Adipose tissue (tissue), 3 donors: Measurements from ENCODE around the gene GABRG3. TPM values are rescaled to one million over a fixed set of nuclear protein-coding genes. Genes with fewer than 3 reads are reported as not detected.
"Not testable (repeated sequence)": the region's sequence is repeated elsewhere in the genome, so short reads cannot be mapped to it uniquely, and the experiment has no call there.

ENCODE experiments used
- H3K27ac ChIP-seq: one replicate; pipeline ENCODE4 v1.5.1; 2013; ENCODE audit warnings: low read depth, low read length
- WGBS, 3 donors: extraction: QIAGEN DNeasy Blood & Tissue Kit; methylation state at CpG; one replicate each; pipeline ENCODE4 v1.1.7; 2013; 5-methylcytosine and 5-hydroxymethylcytosine counted together
- polyA plus RNA-seq, 3 donors: library from polyadenylated mRNA; stranded (reverse); fragments of 200-250 nt; gene quantifications; one replicate each; pipeline ENCODE4 v1.2.3, GENCODE V29; 2013
- donor health status: healthy with polysubstance abuse.
- donor health status: Bipolar disorder and iron deficiency.
- donor health status: healthy.

The GABRG3 gene
- polyA plus RNA-seq, 3 donors: not detected

DNA sequence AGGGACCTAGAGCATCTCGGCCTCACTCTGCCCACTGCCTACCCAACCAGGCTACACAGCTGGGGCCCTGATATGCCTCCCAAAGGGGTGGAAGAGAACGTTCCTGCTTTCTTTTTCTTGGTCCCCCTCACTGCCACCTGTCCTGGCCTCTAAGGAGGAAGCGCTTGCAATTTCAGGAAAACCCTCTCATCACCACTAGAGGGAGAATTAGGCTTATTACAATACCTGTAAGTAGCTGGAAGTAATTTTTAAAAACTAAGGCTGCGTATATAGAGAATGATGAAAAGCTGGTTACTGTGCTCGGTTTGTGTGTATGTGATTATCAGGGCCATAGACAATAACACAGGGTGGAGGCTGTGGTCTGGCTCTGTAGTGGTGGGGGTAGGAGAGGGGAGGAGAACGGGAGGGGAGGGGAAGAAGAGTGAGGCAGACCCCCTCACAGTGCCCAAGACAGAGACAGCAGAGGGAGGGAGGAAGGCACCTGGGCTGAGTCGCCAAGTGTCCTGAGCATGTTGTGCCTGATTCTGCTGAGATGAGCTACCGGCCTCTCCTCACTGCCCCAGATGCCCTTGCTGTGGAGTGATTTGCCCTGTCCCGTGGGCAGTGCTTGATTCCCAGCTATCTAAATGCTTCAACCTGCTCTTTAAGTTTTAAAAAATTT lies 3.3 kb downstream of the GABRG3 start:
- WGBS, 3 donors: 13 to 20% (median 13%) methylated on average over 9 of the region's 9 CpGs
- H3K27ac ChIP-seq: no peak overlapping the region

DNA sequence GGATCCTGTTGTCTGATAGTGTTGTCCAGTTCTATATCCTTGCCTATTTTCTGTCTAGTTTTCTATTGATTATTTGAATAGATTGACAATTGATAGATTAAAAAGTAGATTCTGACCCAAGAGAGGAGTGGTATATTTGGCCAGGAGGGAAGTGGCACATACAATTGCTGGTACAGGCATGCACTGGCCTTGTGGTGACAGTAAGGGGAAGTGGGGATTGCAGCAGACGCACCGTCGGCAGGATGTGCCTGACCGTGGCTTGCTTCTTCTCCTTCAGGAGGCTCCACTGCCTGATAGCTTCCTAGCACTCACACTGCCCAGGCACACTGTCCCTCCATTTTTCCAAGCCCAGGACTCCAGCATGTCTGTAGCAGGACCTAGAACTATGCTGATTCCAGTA lies 10.5 kb downstream of the GABRG3 start:
- 35 to 68% (median 43%) methylated on average over 4 of the region's 4 CpGs for WGBS, 3 donors

DNA sequence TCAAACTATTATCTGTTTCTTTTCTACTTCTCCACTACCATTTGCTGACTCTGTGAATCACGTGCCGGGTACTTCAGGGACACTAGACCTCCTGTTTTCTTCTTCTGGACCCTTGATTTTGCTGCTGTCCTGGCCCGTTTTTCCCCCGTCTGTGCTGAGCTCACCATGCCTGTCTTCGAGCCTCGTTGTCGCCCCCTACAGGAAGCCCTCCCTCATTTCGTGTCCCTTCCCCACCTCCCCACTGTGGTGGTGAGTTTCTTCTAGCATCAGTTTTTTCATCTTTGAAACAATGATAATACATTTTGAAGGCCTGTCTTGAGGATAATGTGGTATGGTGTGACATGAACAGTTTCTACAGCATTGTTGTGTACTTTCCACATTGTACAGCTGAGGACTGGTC lies 12.8 kb downstream of the GABRG3 start:
- 67 to 82% (median 80%) methylated on average over 8 of the region's 8 CpGs for WGBS, 3 donors

More for the DNA sequence above, 10.5 kb downstream of the GABRG3 start:
- H3K27ac ChIP-seq: no peak overlapping the region

GRCh38 chr15:26985050-26985449 lies 14.1 kb downstream of the GABRG3 start:
- no peak overlapping the region for H3K27ac ChIP-seq
- WGBS, 3 donors: 78 to 91% (median 87%) methylated on average over 4 of the region's 4 CpGs

More for the DNA sequence above, 12.8 kb downstream of the GABRG3 start:
- no peak overlapping the region for H3K27ac ChIP-seq

GRCh38 chr15:26996250-26996649 lies 25.3 kb downstream of the GABRG3 start:
- 83 to 89% (median 89%) methylated on average over 2 of the region's 2 CpGs for WGBS, 3 donors
- H3K27ac ChIP-seq: no peak overlapping the region

DNA sequence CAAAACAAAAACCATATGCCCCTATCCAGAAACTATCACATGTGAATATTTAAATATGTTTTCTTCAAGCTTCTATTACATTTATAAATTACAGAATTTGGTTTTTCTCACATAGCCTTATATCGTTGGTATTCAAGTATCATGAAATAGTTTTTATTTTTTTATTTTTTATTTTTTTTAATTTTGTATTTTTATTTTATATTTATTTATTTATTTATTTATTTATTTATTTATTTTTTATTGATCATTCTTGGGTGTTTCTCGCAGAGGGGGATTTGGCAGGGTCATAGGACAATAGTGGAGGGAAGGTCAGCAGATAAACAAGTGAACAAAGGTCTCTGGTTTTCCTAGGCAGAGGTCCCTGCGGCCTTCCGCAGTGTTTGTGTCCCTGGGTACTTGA lies 32.0 kb downstream of the GABRG3 start:
- 53 to 92% (median 87%) methylated on average over 1 to 2 of the region's 4 CpGs for WGBS, 3 donors

GRCh38 chr15:27004226-27004625 lies 33.2 kb downstream of the GABRG3 start:
- WGBS, 3 donors: 85 to 96% (median 90%) methylated on average over 8 to 24 of the region's 24 CpGs

More for the DNA sequence above, 32.0 kb downstream of the GABRG3 start:
- H3K27ac ChIP-seq: not testable (repeated sequence)

GRCh38 chr15:27017168-27017809 lies 46.3 kb downstream of the GABRG3 start:
- 32 to 38% (median 32%) methylated on average over 10 of the region's 10 CpGs for WGBS, 3 donors
- H3K27ac ChIP-seq: no peak overlapping the region

More at GRCh38 chr15:27004226-27004625, 33.2 kb downstream of the GABRG3 start:
- H3K27ac ChIP-seq: not testable (repeated sequence)

DNA sequence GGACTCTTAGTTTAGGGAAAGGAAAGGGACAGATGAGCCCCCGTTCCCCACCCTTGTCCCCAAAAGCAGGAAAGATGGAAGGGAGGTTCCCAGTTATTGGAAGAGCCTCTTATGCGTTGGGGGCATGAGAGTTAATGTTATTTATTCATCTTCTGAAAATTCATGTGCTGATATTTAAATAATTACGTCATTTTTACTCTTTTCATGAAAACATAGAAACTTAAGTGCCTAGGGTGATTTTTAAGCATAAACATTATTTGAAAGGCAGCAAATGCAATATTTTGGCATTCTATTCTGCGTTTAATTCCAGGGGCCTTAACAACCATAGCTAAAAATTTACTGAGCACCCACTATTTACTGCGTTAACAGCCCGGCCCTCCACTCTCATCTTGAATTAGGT lies 48.7 kb downstream of the GABRG3 start:
- 71 to 80% (median 78%) methylated on average over 6 of the region's 6 CpGs for WGBS, 3 donors
- H3K27ac ChIP-seq: no peak overlapping the region

- WGBS, 3 donors: 31 to 52% (median 36%) methylated on average over 9 of the region's 9 CpGs
- no peak overlapping the region for H3K27ac ChIP-seq
Measured at GRCh38 chr15:27025481-27025966, 54.5 kb downstream of the GABRG3 start.

DNA sequence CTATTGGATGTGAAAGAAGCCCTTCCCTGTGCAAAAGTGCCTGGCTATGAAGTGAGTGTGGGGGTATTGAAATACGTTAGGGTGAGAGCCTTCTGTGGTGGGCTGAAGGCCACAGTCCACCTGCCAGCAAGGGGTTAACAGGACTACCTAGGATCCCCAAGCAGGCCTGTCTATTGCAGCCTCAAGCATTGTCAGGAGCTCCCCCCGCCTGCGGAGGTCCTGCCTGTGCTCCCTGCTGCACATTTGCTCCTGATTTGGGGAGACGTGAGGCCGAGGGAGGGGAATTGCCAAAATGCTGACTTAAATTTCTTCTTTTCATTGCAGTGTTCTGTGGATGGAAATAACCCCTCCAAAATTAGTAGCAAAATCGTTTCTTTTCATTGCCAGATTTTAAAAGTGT lies 56.2 kb downstream of the GABRG3 start:
- WGBS, 3 donors: 29 to 51% (median 48%) methylated on average over 6 of the region's 6 CpGs
- H3K27ac ChIP-seq: no peak overlapping the region

- 43 to 54% (median 48%) methylated on average over 12 of the region's 12 CpGs for WGBS, 3 donors
- no peak overlapping the region for H3K27ac ChIP-seq
Measured at GRCh38 chr15:27028858-27029477, 58.0 kb downstream of the GABRG3 start.

- H3K27ac ChIP-seq: no peak overlapping the region
- 84 to 92% (median 85%) methylated on average over 14 of the region's 14 CpGs for WGBS, 3 donors
Measured at GRCh38 chr15:27036210-27036609, 65.2 kb downstream of the GABRG3 start.

- H3K27ac ChIP-seq: no peak overlapping the region
- WGBS, 3 donors: 53 to 63% (median 59%) methylated on average over 2 of the region's 2 CpGs
Measured at GRCh38 chr15:27037501-27037900, 66.5 kb downstream of the GABRG3 start.

DNA sequence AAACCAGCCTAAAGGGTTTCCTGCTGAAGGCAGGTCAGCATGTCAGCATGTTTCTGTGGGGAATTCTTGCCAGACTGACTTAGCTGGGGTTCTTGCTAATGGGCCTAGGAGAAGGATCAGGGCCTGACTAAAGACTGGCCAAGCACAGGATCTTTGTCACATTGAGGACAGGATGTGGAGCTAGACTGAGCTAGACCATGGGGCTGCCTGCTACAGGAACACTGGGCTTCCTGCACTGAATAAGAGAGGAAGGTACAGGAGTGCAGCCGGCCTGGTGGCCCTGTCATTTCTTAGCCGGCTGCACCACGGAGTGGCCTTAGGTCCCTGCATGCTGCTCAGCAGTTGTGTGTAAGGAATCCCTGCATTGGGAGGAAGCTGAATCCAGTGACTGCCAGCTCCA lies 68.2 kb downstream of the GABRG3 start:
- H3K27ac ChIP-seq: no peak overlapping the region
- WGBS, 3 donors: 51 to 77% (median 54%) methylated on average over 3 of the region's 3 CpGs

DNA sequence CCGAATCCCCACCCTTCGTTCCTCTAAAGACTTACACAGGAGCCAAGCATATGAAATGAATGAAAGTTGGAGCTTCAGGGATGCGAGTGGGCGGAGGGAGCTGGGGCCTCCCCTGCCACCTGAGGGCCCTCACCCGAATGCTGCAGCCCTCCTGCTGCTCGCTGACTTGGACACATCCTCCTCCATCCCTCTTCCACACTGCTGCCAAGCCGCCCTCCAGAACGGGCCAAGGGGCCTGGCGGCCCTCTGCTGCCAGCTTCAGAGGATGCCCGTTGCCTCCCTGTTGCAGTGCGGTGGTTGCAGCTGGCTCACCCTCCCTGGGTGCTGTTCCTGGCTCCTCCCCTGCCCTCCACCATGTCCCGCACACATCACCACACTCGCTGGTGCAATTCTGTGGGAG lies 71.2 kb downstream of the GABRG3 start:
- WGBS, 3 donors: 83 to 91% (median 91%) methylated on average over 13 of the region's 13 CpGs

GRCh38 chr15:27042646-27043045 lies 71.7 kb downstream of the GABRG3 start:
- no peak overlapping the region for H3K27ac ChIP-seq
- WGBS, 3 donors: 73 to 94% (median 85%) methylated on average over 6 of the region's 6 CpGs

More for the DNA sequence above, 71.2 kb downstream of the GABRG3 start:
- H3K27ac ChIP-seq: no peak overlapping the region

DNA sequence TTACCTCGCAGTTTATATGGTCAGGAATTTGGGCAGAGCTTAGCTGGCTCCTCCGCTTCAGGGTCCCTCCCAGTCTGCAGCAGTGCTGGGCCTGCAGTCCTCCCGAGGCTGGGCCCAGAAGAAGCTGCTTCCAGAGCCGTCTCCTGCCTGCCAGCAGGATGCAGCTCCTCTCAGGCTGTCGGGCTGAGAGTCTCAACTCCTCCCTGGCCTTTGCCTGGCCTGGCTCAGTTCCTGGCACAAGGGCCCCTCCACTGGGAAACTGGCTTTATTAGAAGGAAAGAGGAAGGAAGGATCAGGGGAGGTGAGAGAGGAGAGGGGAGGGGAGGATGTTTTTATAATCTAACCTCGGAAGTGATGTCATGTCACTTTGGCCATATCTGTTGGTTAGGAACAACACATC lies 72.8 kb downstream of the GABRG3 start:
- 61 to 69% (median 62%) methylated on average over 6 of the region's 6 CpGs for WGBS, 3 donors
- no peak overlapping the region for H3K27ac ChIP-seq

- H3K27ac ChIP-seq: no peak overlapping the region
- WGBS, 3 donors: 77 to 93% (median 93%) methylated on average over 16 of the region's 16 CpGs
Measured at GRCh38 chr15:27045796-27046195, 74.8 kb downstream of the GABRG3 start.
